Measurements from ENCODE around the gene CHD2. TPM values are rescaled to one million over a fixed set of nuclear protein-coding genes. Genes with fewer than 3 reads are reported as not detected.

The CHD2 gene
- total RNA-seq, 1 experiment from 2014 or later, result 120 TPM

GRCh38 chr15:93035953-93036810 lies 136.1 kb downstream of the CHD2 start:
- no peaks in the 10 kb centered on the region for H3K9me2 ChIP-seq (ENCODE audit: insufficient read depth)
- H3K4me3 ChIP-seq, result no peak overlapping the region
- no peaks in the 10 kb centered on the region for H3K4me1 ChIP-seq (replicated peaks; ENCODE audit: insufficient read depth)
- H3F3A ChIP-seq (ENCODE audit: insufficient read depth, low read depth), result no peaks in the 10 kb centered on the region
- H3K36me3 ChIP-seq (ENCODE audit: low read depth), result no peaks in the 10 kb centered on the region
- DNase-seq, result no peak
- no peak overlapping the region for H3K4me2 ChIP-seq
- intact Hi-C loops (cut with micrococcal nuclease; ENCODE audit: unreplicated experiment), result loop anchor here (5.0 to 10.0 kb wide), 2 partner anchors 51 to 939 kb away; partner anchors contain the start of gene RGMA
- no peaks in the 10 kb centered on the region for H3K9me3 ChIP-seq (ENCODE audit: insufficient read depth, low read depth)
- no peaks in the 10 kb centered on the region for H3K27me3 ChIP-seq (ENCODE audit: insufficient read depth, low read depth)
- no peaks in the 10 kb centered on the region for H3K79me2 ChIP-seq (ENCODE audit: low read depth)
- ChIA-PET POLR2A (ENCODE audit: unreplicated experiment) (no interaction called here), CTCF (interaction anchor here (1.0 kb wide), 1 partner anchor 938 kb away, joined by 3 read pairs; no protein-coding TSS in a partner anchor)
- H4K20me1 ChIP-seq (ENCODE audit: insufficient read depth), result no peaks in the 10 kb centered on the region
- no peak for TF ChIP-seq EZH2 (IDR thresholded peaks at IDR 0.05; ENCODE audit: low read depth)
- TF ChIP-seq CTCF (conservative IDR thresholded peaks at IDR 0.05), result peak; percentile 66
- H3K27ac ChIP-seq, result no peak overlapping the region
- BruUV-seq (replicated peaks), result no TSS peak
- H2AFZ ChIP-seq, result no peak overlapping the region

- Histone ChIP-seq H3K9me2 (ENCODE audit: insufficient read depth) (no peaks in the 10 kb centered on the region), H3F3A (ENCODE audit: insufficient read depth, low read depth) (no peaks in the 10 kb centered on the region), H3K9me3 (ENCODE audit: insufficient read depth, low read depth) (no peaks in the 10 kb centered on the region), H4K20me1 (ENCODE audit: insufficient read depth) (no peaks in the 10 kb centered on the region), H3K27ac (no peak overlapping the region), H3K36me3 (ENCODE audit: low read depth) (no peaks in the 10 kb centered on the region), H3K4me3 (no peak overlapping the region), H2AFZ (no peak overlapping the region), H3K4me1 (replicated peaks; ENCODE audit: insufficient read depth) (no peaks in the 10 kb centered on the region), H3K27me3 (ENCODE audit: insufficient read depth, low read depth) (no peaks in the 10 kb centered on the region), H3K79me2 (ENCODE audit: low read depth) (no peaks in the 10 kb centered on the region), H3K4me2 (no peak overlapping the region)
- DNase-seq, result no peak
- ChIA-PET POLR2A (ENCODE audit: unreplicated experiment) (no interaction called here), CTCF (interaction anchor here (0.8 to 1.0 kb wide), 2 partner anchors 36 to 1083 kb away, joined by 3 to 5 read pairs; no protein-coding TSS in a partner anchor)
- TF ChIP-seq EZH2 (IDR thresholded peaks at IDR 0.05; ENCODE audit: low read depth) (no peak), CTCF (conservative IDR thresholded peaks at IDR 0.05) (no peak)
- BruUV-seq (replicated peaks), result no TSS peak
- intact Hi-C loops (cut with micrococcal nuclease; ENCODE audit: unreplicated experiment), result loop anchor here (5.0 to 10.0 kb wide), 2 partner anchors 50 to 938 kb away; partner anchors contain the start of gene RGMA
Measured at GRCh38 chr15:93036951-93037819, 137.1 kb downstream of the CHD2 start.
